H1 (cell line): Measurements from ENCODE around the gene MTFR2. TPM values are rescaled to one million over a fixed set of nuclear protein-coding genes. Genes with fewer than 3 reads are reported as not detected.

Experiments used
- CHD7 ChIP-seq: fragments of 300-600 bp; sonication (generic); IDR thresholded peaks from 2 replicates; pipeline ENCODE4 v1.7.1; 2012; ENCODE audit warnings: low read length, moderate library complexity, mild to moderate bottlenecking, inconsistent platforms; ENCODE audit not compliant: insufficient replicate concordance
- JUND ChIP-seq: IDR thresholded peaks from 2 replicates; pipeline ENCODE4 v1.6.1; 2011; ENCODE audit warnings: mild to moderate bottlenecking, improper control_type of control experiment, low read length
- NRF1 ChIP-seq: IDR thresholded peaks from 2 replicates; pipeline ENCODE4 v1.6.1; 2011; ENCODE audit warnings: mild to moderate bottlenecking, low read depth, low read length, improper control_type of control experiment
- SP4 ChIP-seq: IDR thresholded peaks from 2 replicates; pipeline ENCODE4 v1.6.1; 2012; ENCODE audit warnings: low read length, inconsistent platforms
- polyA plus RNA-seq, 7 experiments: library from polyadenylated mRNA; depleted of rRNA in 3 of 7; stranded (reverse) in 5 of 7; unstranded in 2 of 7; fragments of >200 nt in 5 of 7; fragments of 200-250 nt in 2 of 7; gene quantifications; 1 replicate in 5 of 7; 2 replicates in 1 of 7; 4 replicates in 1 of 7; pipeline versions ENCODE4 v1.2.1 to v1.2.3, GENCODE V29; 2011 to 2013; ENCODE audit warnings: missing spikeins in 2 of 7, mixed read lengths in 2 of 7
- total RNA-seq: library from RNA; stranded (reverse); fragmentation: NEBNext Ultra II Directional; extraction: Animal tissue kit (Norgen Biotek cat#: 25700); gene quantifications from 2 replicates; pipeline ENCODE4 v1.2.1, GENCODE V29; 2021

Gene MTFR2
- total and polyA plus RNA-seq, 2 of the 8 experiments (the other 6 are each of a cell fraction or from before 2014, with no cell fraction given): 8.5 to 10.7 TPM

DNA sequence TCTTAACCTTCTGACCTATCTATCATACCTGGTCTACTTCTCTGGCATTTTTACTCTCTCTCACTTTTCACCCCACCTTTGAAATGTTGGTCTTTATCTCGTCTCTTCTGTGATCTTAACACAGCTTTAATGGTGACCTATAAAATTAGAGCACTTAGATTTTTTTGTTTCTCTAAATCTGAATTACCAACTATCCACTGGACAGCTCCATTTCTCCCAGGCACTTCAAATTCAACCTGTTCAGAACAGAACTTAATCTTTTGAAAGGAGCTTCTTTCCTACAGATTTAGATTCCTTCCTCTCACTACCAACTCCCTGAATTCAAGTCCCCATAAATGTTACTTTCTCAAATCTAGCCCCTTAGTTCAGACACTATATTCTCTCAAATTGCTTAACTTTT lies 15.0 kb upstream of the MTFR2 start (continued):
- TF ChIP-seq CHD7 (no peak), SP4 (no peak), NRF1 (no peak), JUND (no peak)
